Esophagus muscularis mucosa (tissue), 3 donors: ENCODE measurements around the gene HIRA.
A peak's percentile ranks its signal among the peaks of the same experiment; 100 is the strongest.

Source experiments
- POLR2A ChIP-seq: fragments of 450-650 bp; IDR thresholded peaks from one replicate; pipeline ENCODE4 v1.6.1; 2017; ENCODE audit warnings: antibody characterized with exemption, moderate library complexity, mild to moderate bottlenecking, low read depth
- POLR2AphosphoS5 ChIP-seq, 2 donors: sonication (generic); formaldehyde crosslinking; IDR thresholded peaks; one replicate each; pipeline ENCODE4 v1.6.1; 2017; ENCODE audit warnings: antibody characterized with exemption in 2 of 2
- TF ChIP-seq, protein P1 (sequence below), 3 experiments: fragments of 200-600 bp in 2 of 3; fragments of 450-650 bp in 1 of 3; sonication (generic) in 2 of 3; IDR thresholded peaks; one replicate each; pipeline ENCODE4 v1.5.1; 2017 to 2019; ENCODE audit warnings: antibody characterized with exemption in 3 of 3, mild to moderate bottlenecking in 2 of 3, moderate library complexity in 1 of 3

DNA sequence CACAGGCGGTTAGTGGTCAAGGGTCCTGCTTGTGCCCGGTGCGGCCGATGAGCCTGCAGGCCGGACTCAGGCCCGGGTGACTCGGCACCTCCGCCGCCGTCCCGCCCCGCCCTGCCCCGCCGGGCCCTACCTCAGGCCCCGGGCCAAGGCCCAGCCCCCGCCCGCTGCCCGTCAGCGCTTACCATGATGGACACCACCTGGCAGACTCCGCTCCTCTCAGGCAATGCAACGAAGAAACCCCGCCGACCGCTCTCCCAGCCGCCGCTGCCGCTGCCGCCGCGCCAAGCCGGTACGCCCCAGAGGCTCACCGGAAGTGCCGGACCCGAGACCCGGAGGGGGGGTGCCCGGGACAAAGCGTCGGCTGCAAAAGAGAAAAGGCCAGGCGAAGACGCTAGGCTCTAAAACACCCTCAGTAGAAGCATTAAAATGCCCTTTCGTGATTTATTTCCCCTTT, 47.4 kb upstream of the HIRA start, which contains the start of gene UFD1:
- TF ChIP-seq, protein P1, sequence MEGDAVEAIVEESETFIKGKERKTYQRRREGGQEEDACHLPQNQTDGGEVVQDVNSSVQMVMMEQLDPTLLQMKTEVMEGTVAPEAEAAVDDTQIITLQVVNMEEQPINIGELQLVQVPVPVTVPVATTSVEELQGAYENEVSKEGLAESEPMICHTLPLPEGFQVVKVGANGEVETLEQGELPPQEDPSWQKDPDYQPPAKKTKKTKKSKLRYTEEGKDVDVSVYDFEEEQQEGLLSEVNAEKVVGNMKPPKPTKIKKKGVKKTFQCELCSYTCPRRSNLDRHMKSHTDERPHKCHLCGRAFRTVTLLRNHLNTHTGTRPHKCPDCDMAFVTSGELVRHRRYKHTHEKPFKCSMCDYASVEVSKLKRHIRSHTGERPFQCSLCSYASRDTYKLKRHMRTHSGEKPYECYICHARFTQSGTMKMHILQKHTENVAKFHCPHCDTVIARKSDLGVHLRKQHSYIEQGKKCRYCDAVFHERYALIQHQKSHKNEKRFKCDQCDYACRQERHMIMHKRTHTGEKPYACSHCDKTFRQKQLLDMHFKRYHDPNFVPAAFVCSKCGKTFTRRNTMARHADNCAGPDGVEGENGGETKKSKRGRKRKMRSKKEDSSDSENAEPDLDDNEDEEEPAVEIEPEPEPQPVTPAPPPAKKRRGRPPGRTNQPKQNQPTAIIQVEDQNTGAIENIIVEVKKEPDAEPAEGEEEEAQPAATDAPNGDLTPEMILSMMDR (IDR thresholded peaks at IDR 0.05): peak in 1 of 3 experiments; percentile 19
- TF ChIP-seq POLR2AphosphoS5 (IDR thresholded peaks at IDR 0.05) (peak; percentile 51 to 87), POLR2A (no peak)
